GM21367 (cell line): Measurements from ENCODE around the gene HAL.
A peak's percentile ranks its signal among the peaks of the same experiment; 100 is the strongest.

Experiments used
- ATAC-seq: cut with Tn5 transposase; IDR thresholded peaks from one replicate; pipeline ENCODE4 v1.9.1; 2021; ENCODE audit not compliant: unreplicated experiment

The HAL gene

GRCh38 chr12:95942524-95943329 is 53.4 kb downstream of the HAL start, which contains the start of gene CCDC38:
CCDC38 (minus strand) TSS chr12:95942614; CDS start chr12:95936509, 6,105 bp downstream.
- peak; percentile 96 for ATAC-seq

GRCh38 chr12:95942101-95942523 is 54.0 kb downstream of the HAL start:
- ATAC-seq: no peak

DNA sequence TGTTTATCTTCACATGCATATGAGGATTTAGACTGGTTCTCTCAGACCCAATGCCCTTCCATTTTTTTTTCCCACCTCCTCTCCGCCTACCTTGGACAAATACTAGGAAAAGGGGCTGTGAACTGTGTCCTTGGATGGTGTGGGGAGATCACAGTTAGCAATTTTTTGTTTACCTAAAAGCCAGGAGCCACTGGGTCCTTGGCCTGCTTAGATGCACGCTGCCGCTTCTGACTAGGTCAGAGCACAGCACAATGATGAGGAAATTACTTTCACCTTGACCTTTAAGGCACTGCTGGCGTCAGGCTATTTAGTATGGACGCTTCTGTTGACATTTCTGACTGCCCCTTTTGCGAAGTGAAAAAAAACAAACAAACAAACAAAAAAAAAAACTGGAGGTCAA is 55.6 kb downstream of the HAL start:
- no peak for ATAC-seq
